Daoy (cell line): Measurements from ENCODE around the gene CNTNAP2. TPM values are rescaled to one million over a fixed set of nuclear protein-coding genes. Genes with fewer than 3 reads are reported as not detected.
"Not testable (repeated sequence)": the region's sequence is repeated elsewhere in the genome, so short reads cannot be mapped to it uniquely, and the experiment has no call there.

Experiments
- DNase-seq: peaks from one replicate; pipeline ENCODE4 v3.0.0-alpha.2; 2015; ENCODE audit warnings: low read depth
- total RNA-seq: library from RNA; depleted of rRNA; stranded (reverse); fragments of >200 nt; shearing (Covaris generic); gene quantifications from 2 replicates; pipeline ENCODE4 v1.2.3, GENCODE V29; 2014

CNTNAP2 gene
- total RNA-seq, 1 experiment from 2014 or later = 6.4 TPM

DNA sequence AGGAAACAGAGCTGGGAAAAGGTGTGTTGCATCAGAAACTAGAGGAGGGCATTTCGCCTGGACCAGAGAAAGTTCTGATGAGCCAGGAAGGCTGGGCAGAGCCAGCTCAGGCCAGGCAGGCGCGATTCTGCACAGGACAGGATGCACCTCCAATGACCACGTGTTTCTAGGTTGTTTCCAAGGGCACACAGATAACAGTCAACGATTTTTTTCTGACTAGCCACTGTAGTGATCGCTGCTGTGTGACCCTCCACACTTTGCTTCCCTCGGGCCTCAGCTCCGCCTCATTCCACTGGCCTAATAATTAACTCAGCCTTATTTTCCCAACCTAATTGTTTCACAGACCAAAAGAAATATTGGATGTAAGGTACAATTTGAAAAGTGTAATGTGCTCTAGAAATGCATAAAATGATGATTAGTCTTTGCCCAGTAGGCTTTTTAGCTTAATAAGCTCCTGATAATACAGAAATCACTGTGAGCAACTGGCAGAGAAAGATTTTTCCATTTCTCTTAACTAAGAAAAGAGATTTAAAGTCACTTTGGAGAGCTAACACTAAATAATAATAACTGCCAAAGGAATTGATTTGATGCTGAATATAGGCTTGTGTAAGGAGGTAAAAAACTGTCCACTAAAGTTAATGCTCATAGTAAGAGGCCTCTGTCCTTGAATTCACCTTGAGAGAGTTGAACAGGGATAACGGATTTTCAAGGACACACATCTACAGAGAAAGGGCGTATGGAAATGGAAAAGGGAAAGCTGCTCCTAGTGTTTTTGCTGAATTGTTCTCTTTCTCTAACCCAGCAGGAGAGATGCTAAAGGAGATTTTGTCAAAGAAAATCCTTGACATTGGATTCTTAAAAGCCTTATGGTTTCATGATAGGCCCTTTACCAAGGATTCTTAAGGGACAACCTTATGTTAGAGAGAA is 2183.0 kb downstream of the CNTNAP2 start:
- DNase-seq = no peak

DNA sequence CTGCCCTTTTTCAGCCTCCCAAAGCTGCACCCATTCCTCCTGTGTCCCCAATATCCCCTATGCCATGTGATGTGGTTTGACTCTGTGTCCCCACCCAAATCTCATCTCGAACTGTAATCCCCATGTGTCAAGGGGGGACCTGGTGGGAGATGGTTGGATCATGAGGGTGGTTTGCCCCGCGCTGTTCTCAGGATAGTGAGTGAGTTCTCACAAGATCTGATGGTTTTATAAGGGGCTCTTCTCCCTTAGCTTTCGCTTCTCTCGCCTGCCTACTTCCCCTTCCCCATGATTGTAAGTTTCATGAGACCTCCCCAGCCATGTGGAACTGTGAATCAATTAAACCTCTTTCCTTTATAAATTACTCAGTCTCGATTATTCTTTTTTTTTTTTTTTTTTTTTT is 2185.8 kb downstream of the CNTNAP2 start:
- DNase-seq = not testable (repeated sequence)

GRCh38 chr7:148303295-148304082 is 2186.9 kb downstream of the CNTNAP2 start:
- peak; percentile 90 for DNase-seq

GRCh38 chr7:148304083-148304335 is 2187.4 kb downstream of the CNTNAP2 start:
- DNase-seq = no peak

DNA sequence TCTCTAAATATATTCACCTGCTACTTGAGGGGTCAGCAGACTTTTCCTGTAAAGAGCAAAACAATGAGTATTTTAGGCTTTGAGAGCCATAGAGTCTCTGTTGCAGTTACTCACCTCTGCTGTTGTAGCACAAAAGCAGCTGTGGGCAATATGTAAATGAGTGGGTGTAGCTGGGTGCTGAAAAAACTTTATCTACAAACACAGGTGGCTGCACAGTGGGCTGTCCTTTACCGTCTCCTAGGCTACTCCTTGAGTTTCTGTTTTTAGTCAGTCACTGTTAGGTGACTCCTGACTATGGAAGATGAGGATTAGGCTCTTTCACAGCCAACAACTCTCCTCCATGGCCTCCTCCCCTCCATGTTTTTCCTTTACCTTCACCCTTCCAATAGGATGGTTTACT is 2187.9 kb downstream of the CNTNAP2 start:
- no peak for DNase-seq

GRCh38 chr7:148306759-148307158 is 2190.2 kb downstream of the CNTNAP2 start:
- no peak for DNase-seq

GRCh38 chr7:148318102-148318811 is 2201.7 kb downstream of the CNTNAP2 start:
- no peak for DNase-seq

DNA sequence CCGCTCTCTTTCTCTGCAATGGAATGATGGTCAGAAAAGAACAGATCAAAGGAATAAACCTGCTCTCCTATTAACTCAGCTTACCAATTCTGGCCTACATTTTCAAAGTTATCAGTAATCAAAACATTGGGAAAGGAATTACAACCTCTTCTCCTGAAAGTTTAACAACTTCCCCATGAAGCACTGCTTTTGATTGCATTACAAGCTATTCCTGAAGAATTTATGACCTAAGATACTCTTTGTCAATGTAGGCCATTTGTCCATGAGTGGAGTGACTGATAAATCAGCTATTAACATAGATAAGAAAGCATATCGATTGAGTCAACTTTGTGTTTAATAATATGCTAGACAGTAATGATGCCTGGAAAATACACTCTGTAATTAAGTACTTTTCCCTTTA is 2202.2 kb downstream of the CNTNAP2 start:
- DNase-seq = no peak

- DNase-seq = no peak
These were observed 2202.8 kb downstream of the CNTNAP2 start for GRCh38 chr7:148319316-148319808.

DNA sequence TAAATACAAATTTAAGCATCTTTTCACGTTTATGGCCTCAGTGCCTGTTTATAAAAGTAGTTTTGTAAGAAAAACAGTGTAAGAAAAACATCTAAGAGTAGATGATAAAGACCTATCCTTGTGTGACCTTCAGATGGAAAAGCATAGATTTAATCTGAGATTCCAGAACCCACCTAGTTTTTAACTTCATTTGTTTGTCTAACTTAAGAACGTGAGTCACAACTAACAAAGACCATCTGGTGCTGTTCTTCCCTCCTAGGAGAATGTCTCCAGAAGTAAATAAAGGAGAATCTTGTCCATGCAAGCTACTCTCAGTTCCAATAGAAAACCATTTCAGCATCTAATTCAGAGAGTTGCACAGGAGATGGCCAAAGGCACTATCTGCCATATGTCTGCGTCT is 2208.6 kb downstream of the CNTNAP2 start:
- no peak for DNase-seq

DNA sequence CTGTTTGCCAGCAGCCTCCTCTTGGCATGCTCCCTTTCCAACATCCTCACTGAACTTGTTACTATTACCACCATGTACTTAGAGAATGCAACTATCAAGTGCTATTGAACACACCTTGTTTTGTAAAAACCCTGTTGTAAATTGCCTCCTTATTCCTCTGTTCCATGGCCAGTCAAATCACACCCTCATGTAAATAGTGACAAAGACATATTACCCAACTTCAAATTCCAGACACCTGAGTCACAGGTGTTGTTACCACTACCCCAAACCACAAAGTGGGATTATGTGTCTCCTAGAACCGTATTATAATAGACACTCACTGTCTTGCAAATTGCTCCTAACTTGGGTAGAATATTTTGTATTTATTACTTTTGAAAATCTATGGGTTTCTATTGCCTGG is 2210.8 kb downstream of the CNTNAP2 start:
- peak; percentile 92 for DNase-seq

- no peak for DNase-seq
These were observed 2212.3 kb downstream of the CNTNAP2 start for GRCh38 chr7:148328906-148329305.

DNA sequence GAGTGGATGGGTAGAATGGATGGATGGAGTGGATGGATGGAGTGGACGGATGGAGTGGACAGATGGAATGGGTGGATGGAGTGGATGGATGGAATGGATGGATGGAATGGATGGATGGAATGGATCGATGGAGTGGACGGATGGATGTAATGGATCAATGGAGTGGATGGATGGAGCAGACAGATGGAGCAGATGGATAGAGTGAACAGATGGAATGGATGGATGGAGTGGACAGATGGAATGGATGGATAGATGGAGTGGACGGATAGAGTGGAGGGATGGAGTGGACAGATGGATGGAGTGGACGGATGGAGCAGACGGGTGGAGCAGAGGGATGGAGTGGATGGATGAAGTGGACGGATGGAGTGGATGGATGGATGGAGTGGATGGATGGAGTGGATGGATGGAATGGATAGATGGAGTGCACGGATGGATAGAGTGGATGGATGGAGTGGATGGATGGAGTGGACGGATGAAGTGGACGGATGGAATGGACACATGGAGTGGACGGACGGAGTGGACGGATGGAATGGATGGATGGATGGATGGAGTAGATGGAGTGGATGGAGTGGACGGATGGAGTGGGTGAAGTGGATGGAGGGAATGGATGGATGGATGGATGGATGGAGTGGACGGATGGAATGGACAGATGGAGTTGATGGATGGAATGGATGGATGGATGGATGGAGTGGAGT is 2213.7 kb downstream of the CNTNAP2 start:
- no peak for DNase-seq

DNA sequence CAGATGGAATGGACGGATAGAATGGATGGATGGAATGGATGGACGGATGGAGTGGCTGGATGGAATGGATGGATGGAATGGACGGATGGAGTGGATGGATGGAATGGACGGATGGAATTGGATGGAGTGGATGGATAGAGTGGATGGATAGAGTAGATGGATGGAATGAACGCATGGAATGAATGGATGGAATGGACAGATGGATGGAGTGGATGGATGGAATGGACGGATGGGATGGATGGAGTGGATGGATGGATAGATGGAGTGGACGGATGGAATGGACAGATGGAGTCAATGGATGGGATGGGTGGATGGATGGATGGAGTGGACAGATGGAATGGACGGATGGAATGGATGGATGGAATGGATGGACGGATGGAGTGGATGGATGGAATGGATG is 2214.2 kb downstream of the CNTNAP2 start:
- DNase-seq = no peak

DNA sequence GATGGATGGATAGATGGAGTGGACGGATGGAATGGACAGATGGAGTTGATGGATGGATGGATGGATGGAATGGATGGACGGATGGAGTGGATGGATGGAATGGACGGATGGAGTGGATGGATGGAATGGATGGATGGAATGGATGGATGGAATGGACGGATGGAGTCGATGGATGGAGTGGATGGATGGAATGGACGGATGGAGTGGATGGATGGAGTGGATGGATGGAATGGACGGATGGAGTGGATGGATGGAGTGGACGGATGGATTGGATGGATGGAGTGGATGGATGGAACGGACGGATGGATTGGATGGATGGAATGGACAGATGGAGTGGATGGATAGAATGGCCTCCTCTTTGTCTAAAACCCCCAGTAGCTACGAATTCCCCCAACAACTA is 2214.9 kb downstream of the CNTNAP2 start:
- DNase-seq = not testable (repeated sequence)

DNA sequence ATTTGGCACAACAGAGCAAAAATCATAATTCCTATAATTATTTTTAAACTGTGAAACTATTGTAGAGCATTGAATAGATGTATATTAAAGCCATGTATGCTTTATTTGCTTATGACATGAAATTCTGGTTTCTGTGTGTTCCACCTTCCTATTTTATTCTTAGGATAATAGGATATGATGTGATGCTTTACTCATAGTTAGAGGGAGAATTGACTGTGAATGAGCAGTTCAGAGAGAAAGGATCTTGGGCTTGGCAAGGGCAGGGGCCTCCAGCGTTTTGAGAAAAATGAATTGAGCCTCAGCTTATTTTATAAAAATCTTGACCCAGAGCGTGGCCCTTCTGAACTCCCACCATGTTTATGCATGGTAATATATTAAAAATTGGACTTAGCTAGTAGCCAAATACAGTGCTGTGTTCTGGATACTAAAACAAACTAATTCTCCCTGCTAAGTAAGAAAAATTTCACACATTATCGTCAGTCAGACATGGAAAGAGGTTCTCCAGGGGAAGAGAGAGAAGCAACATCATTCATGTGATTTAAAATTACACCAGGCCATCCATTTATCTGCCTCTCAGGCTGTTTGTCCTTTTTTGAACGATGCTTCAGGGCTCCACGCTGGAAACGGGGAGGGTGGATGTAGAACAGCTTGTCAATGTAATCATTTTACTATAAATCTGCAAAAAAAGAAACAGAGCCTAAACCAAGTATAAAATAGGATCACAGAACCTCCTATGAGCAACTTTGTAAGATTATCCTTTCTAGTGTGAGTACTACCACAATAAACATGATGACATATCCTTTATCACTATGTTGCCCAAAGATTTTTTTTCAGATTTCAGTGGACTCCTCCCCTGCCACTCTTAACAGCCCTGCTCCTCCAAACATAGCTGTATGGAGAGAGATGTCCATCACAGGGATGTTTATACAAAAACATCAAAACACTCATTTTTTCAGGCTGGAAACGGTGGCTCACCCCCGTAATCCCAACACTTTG is 2215.9 kb downstream of the CNTNAP2 start:
- peak; percentile 35 for DNase-seq

GRCh38 chr7:148334441-148334956 is 2217.9 kb downstream of the CNTNAP2 start:
- DNase-seq = peak; percentile 59

GRCh38 chr7:148334959-148335577 is 2218.5 kb downstream of the CNTNAP2 start:
- peak; percentile 97 for DNase-seq

GRCh38 chr7:148335790-148336189 is 2219.2 kb downstream of the CNTNAP2 start:
- DNase-seq = peak; percentile 54

DNA sequence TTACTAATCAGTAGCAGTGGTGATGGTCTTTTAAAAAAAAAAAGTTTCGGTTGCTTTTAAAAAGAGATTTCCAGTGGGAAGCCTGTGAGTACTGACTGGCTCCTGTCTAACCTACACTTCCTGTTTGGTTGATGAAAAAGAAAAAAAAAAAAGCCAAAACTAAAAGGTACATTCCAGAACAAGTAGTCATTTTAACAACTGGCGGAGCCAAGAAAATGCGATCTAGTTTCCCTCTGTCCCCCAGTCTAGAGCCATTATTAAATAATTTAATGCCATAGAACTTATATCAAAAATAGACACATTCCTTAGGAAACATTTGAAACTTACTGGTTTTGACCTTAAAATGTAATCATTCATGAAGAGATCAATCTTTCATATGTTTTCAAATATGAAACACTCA is 2219.8 kb downstream of the CNTNAP2 start:
- peak; percentile 52 for DNase-seq
